SJSA1 (cell line): ENCODE measurements around the gene C6orf132. TPM values are rescaled to one million over a fixed set of nuclear protein-coding genes. Genes with fewer than 3 reads are reported as not detected.

Experiments
- DNase-seq, 2 experiments: peaks; one replicate each; pipeline ENCODE4 v3.0.0-alpha.2; 2015 to 2020; ENCODE audit warnings: low spot score in 2 of 2, low read depth in 1 of 2
- H3K27ac ChIP-seq: fragments of 250-450 bp; sonication (Bioruptor Pico); 2 replicates; pipeline ENCODE4 v1.5.1; 2020; ENCODE audit warnings: mild to moderate bottlenecking, moderate library complexity
- H3K27me3 ChIP-seq: fragments of 250-450 bp; sonication (Bioruptor Pico); replicated peaks from 2 replicates; pipeline ENCODE4 v1.5.1; 2020; ENCODE audit warnings: mild to moderate bottlenecking, moderate library complexity
- H3K36me3 ChIP-seq: fragments of 250-450 bp; sonication (Bioruptor Pico); 2 replicates; pipeline ENCODE4 v1.5.1; 2020; ENCODE audit warnings: mild to moderate bottlenecking
- H3K4me1 ChIP-seq: fragments of 250-450 bp; sonication (Bioruptor Pico); replicated peaks from 2 replicates; pipeline ENCODE4 v1.6.1; 2021; ENCODE audit warnings: mild to moderate bottlenecking
- H3K4me3 ChIP-seq: fragments of 250-450 bp; sonication (Bioruptor Pico); 2 replicates; pipeline ENCODE4 v1.5.1; 2020; ENCODE audit warnings: mild to moderate bottlenecking
- H3K9me3 ChIP-seq: fragments of 250-450 bp; sonication (Bioruptor Pico); replicated peaks from 2 replicates; pipeline ENCODE4 v1.5.1; 2020; ENCODE audit warnings: mild to moderate bottlenecking
- total RNA-seq: library from RNA; depleted of rRNA; stranded (reverse); fragments of >200 nt; shearing (Covaris generic); gene quantifications from 2 replicates; pipeline ENCODE4 v1.2.3, GENCODE V29; 2014

C6orf132 gene
- total RNA-seq, 1 experiment from 2014 or later = not detected

- Histone ChIP-seq H3K27ac (no peak overlapping the region), H3K36me3 (no peaks in the 10 kb centered on the region), H3K4me3 (no peak overlapping the region), H3K27me3 (no peaks in the 10 kb centered on the region), H3K4me1 (no peaks in the 10 kb centered on the region), H3K9me3 (no peaks in the 10 kb centered on the region)
- DNase-seq = no peak
These were observed 24.0 kb downstream of the C6orf132 start for GRCh38 chr6:42118162-42119001.

GRCh38 chr6:42117843-42118161 is 24.6 kb downstream of the C6orf132 start:
- Histone ChIP-seq H3K9me3 (no peaks in the 10 kb centered on the region), H3K4me1 (no peaks in the 10 kb centered on the region), H3K27me3 (no peaks in the 10 kb centered on the region), H3K36me3 (no peaks in the 10 kb centered on the region), H3K4me3 (no peak overlapping the region), H3K27ac (no peak overlapping the region)
- no peak for DNase-seq

- H3K4me3 ChIP-seq = no peak overlapping the region
- H3K4me1 ChIP-seq = no peaks in the 10 kb centered on the region
- H3K9me3 ChIP-seq = no peaks in the 10 kb centered on the region
- H3K36me3 ChIP-seq = no peaks in the 10 kb centered on the region
- no peak overlapping the region for H3K27ac ChIP-seq
- DNase-seq = no peak
- no peaks in the 10 kb centered on the region for H3K27me3 ChIP-seq
These were observed 28.3 kb downstream of the C6orf132 start for GRCh38 chr6:42113936-42114636.

- no peak for DNase-seq
- no peak overlapping the region for H3K27ac ChIP-seq
- no peaks in the 10 kb centered on the region for H3K9me3 ChIP-seq
- H3K4me3 ChIP-seq = no peak overlapping the region
- no peaks in the 10 kb centered on the region for H3K36me3 ChIP-seq
- no peaks in the 10 kb centered on the region for H3K27me3 ChIP-seq
- H3K4me1 ChIP-seq = no peaks in the 10 kb centered on the region
These were observed 30.1 kb downstream of the C6orf132 start for GRCh38 chr6:42112351-42112750.

- Histone ChIP-seq H3K27ac (no peak overlapping the region), H3K4me1 (no peaks in the 10 kb centered on the region), H3K36me3 (no peaks in the 10 kb centered on the region), H3K9me3 (no peaks in the 10 kb centered on the region), H3K27me3 (no peaks in the 10 kb centered on the region), H3K4me3 (no peak overlapping the region)
- DNase-seq = no peak
These were observed 31.7 kb downstream of the C6orf132 start for GRCh38 chr6:42110683-42111082.

- H3K4me3 ChIP-seq = no peak overlapping the region
- H3K27me3 ChIP-seq = no peaks in the 10 kb centered on the region
- H3K27ac ChIP-seq = no peak overlapping the region
- no peak for DNase-seq
- no peaks in the 10 kb centered on the region for H3K36me3 ChIP-seq
- H3K9me3 ChIP-seq = no peaks in the 10 kb centered on the region
- H3K4me1 ChIP-seq = no peaks in the 10 kb centered on the region
These were observed 34.3 kb downstream of the C6orf132 start for GRCh38 chr6:42108071-42108470.

GRCh38 chr6:42106112-42107023 is 36.1 kb downstream of the C6orf132 start:
- no peaks in the 10 kb centered on the region for H3K4me1 ChIP-seq
- no peak overlapping the region for H3K27ac ChIP-seq
- no peak overlapping the region for H3K4me3 ChIP-seq
- no peaks in the 10 kb centered on the region for H3K36me3 ChIP-seq
- no peaks in the 10 kb centered on the region for H3K27me3 ChIP-seq
- no peak for DNase-seq
- no peaks in the 10 kb centered on the region for H3K9me3 ChIP-seq

GRCh38 chr6:42105709-42106108 is 36.7 kb downstream of the C6orf132 start:
- no peaks in the 10 kb centered on the region for H3K36me3 ChIP-seq
- H3K4me1 ChIP-seq = peaks cover 1% of the 10 kb centered on the region
- no peaks in the 10 kb centered on the region for H3K27me3 ChIP-seq
- no peak overlapping the region for H3K4me3 ChIP-seq
- DNase-seq = no peak
- H3K9me3 ChIP-seq = no peaks in the 10 kb centered on the region
- no peak overlapping the region for H3K27ac ChIP-seq

- Histone ChIP-seq H3K27me3 (no peaks in the 10 kb centered on the region), H3K4me1 (peaks cover 6% of the 10 kb centered on the region), H3K36me3 (no peaks in the 10 kb centered on the region), H3K4me3 (no peak overlapping the region), H3K27ac (no peak overlapping the region), H3K9me3 (no peaks in the 10 kb centered on the region)
- DNase-seq = no peak
These were observed 37.2 kb downstream of the C6orf132 start for GRCh38 chr6:42105156-42105648.

GRCh38 chr6:42104804-42105125 is 37.7 kb downstream of the C6orf132 start:
- Histone ChIP-seq H3K4me3 (no peak overlapping the region), H3K27me3 (no peaks in the 10 kb centered on the region), H3K36me3 (no peaks in the 10 kb centered on the region), H3K27ac (no peak overlapping the region), H3K4me1 (peaks cover 11% of the 10 kb centered on the region), H3K9me3 (no peaks in the 10 kb centered on the region)
- no peak for DNase-seq

GRCh38 chr6:42104095-42104803 is 38.2 kb downstream of the C6orf132 start:
- H3K4me3 ChIP-seq = no peak overlapping the region
- no peaks in the 10 kb centered on the region for H3K27me3 ChIP-seq
- no peaks in the 10 kb centered on the region for H3K9me3 ChIP-seq
- no peak for DNase-seq
- peaks cover 15% of the 10 kb centered on the region for H3K4me1 ChIP-seq
- H3K27ac ChIP-seq = no peak overlapping the region
- H3K36me3 ChIP-seq = no peaks in the 10 kb centered on the region

- no peak overlapping the region for H3K4me3 ChIP-seq
- H3K27ac ChIP-seq = no peak overlapping the region
These were observed 38.7 kb downstream of the C6orf132 start for GRCh38 chr6:42103753-42104094.

GRCh38 chr6:42103216-42103615 is 39.2 kb downstream of the C6orf132 start:
- no peak overlapping the region for H3K4me3 ChIP-seq
- H3K9me3 ChIP-seq = no peaks in the 10 kb centered on the region

More at GRCh38 chr6:42103753-42104094, 38.7 kb downstream of the C6orf132 start:
- H3K9me3 ChIP-seq = no peaks in the 10 kb centered on the region
- no peak for DNase-seq
- peaks cover 15% of the 10 kb centered on the region for H3K4me1 ChIP-seq
- no peaks in the 10 kb centered on the region for H3K27me3 ChIP-seq
- H3K36me3 ChIP-seq = no peaks in the 10 kb centered on the region

More at GRCh38 chr6:42103216-42103615, 39.2 kb downstream of the C6orf132 start:
- Histone ChIP-seq H3K36me3 (no peaks in the 10 kb centered on the region), H3K27ac (no peak overlapping the region), H3K4me1 (peaks cover 15% of the 10 kb centered on the region), H3K27me3 (no peaks in the 10 kb centered on the region)
- no peak for DNase-seq
